ENCODE data around the gene NUMB. TPM values are rescaled to one million over a fixed set of nuclear protein-coding genes. Genes with fewer than 3 reads are reported as not detected.

Gene NUMB
- total and polyA plus RNA-seq, 4 donors: 39.4 to 100 (median 87.8) TPM

GRCh38 chr14:73467800-73468199 lies 9.5 kb upstream of the NUMB start:
- TF ChIP-seq CTCF (IDR thresholded peaks at IDR 0.05; ENCODE audit: control extremely low read depth, extremely low read depth): no peak
- no peak overlapping the region for H3K4me3 ChIP-seq
- H3K36me3 ChIP-seq (ENCODE audit: control insufficient read depth in 4 of 4, insufficient read depth in 4 of 4, low read length in 4 of 4): no peaks in the 10 kb centered on the region
- H3K9me3 ChIP-seq (ENCODE audit: control insufficient read depth in 4 of 4, insufficient read depth in 3 of 4, low read length in 3 of 4): no peaks in the 10 kb centered on the region
- H3K27me3 ChIP-seq (ENCODE audit: control insufficient read depth in 3 of 3, insufficient read depth in 3 of 3, low read length in 2 of 3): no peaks in the 10 kb centered on the region
- H3K4me1 ChIP-seq (ENCODE audit: control insufficient read depth in 5 of 5, insufficient read depth in 5 of 5, low read length in 5 of 5): peaks cover 0 to 8% (median 6%) of the 10 kb centered on the region in 5 donors
- H3K27ac ChIP-seq (ENCODE audit: low read depth in 1 of 2, low read length in 1 of 2): peak overlapping the region in 1 of 2 donors; percentile 26
- no peak overlapping the region for H3K9ac ChIP-seq (ENCODE audit: insufficient read depth in 1 of 2, low read length in 2 of 2)
- WGBS, 2 donors: 74 to 84% methylated on average over 4 of the region's 4 CpGs
- no peak for ATAC-seq (ENCODE audit: insufficient read depth, low FRiP score)
- peak; percentile 16 to 54 (median 44) for DNase-seq

GRCh38 chr14:73467377-73467776 lies 9.0 kb upstream of the NUMB start:
- Histone ChIP-seq H3K27me3 (ENCODE audit: control insufficient read depth in 3 of 3, insufficient read depth in 3 of 3, low read length in 2 of 3) (no peaks in the 10 kb centered on the region), H3K9ac (ENCODE audit: insufficient read depth in 1 of 2, low read length in 2 of 2) (no peak overlapping the region), H3K4me3 (no peak overlapping the region), H3K36me3 (ENCODE audit: control insufficient read depth in 4 of 4, insufficient read depth in 4 of 4, low read length in 4 of 4) (no peaks in the 10 kb centered on the region), H3K27ac (ENCODE audit: low read depth in 1 of 2, low read length in 1 of 2) (peak overlapping the region in 1 of 2 donors; percentile 26), H3K9me3 (ENCODE audit: control insufficient read depth in 4 of 4, insufficient read depth in 3 of 4, low read length in 3 of 4) (no peaks in the 10 kb centered on the region), H3K4me1 (ENCODE audit: control insufficient read depth in 5 of 5, insufficient read depth in 5 of 5, low read length in 5 of 5) (peaks cover 0 to 12% (median 9%) of the 10 kb centered on the region in 5 donors)
- ATAC-seq (ENCODE audit: insufficient read depth, low FRiP score): no peak
- 46 to 69% methylated on average over 5 of the region's 5 CpGs for WGBS, 2 donors
- DNase-seq: no peak
- TF ChIP-seq CTCF (IDR thresholded peaks at IDR 0.05; ENCODE audit: control extremely low read depth, extremely low read depth): no peak

- Histone ChIP-seq H3K4me1 (ENCODE audit: control insufficient read depth in 5 of 5, insufficient read depth in 5 of 5, low read length in 5 of 5) (peaks cover 5 to 17% (median 14%) of the 10 kb centered on the region in 5 donors), H3K36me3 (ENCODE audit: control insufficient read depth in 4 of 4, insufficient read depth in 4 of 4, low read length in 4 of 4) (no peaks in the 10 kb centered on the region), H3K27ac (ENCODE audit: low read depth in 1 of 2, low read length in 1 of 2) (peak overlapping the region in 1 of 2 donors; percentile 42), H3K9ac (ENCODE audit: insufficient read depth in 1 of 2, low read length in 2 of 2) (no peak overlapping the region), H3K4me3 (no peak overlapping the region), H3K27me3 (ENCODE audit: control insufficient read depth in 3 of 3, insufficient read depth in 3 of 3, low read length in 2 of 3) (no peaks in the 10 kb centered on the region), H3K9me3 (ENCODE audit: control insufficient read depth in 4 of 4, insufficient read depth in 3 of 4, low read length in 3 of 4) (no peaks in the 10 kb centered on the region)
- TF ChIP-seq CTCF (IDR thresholded peaks at IDR 0.05; ENCODE audit: control extremely low read depth, extremely low read depth): no peak
- ATAC-seq (ENCODE audit: insufficient read depth, low FRiP score): no peak
- 85 to 93% methylated on average over 4 of the region's 4 CpGs for WGBS, 2 donors
- DNase-seq: no peak
Measured at GRCh38 chr14:73466861-73467260, 8.5 kb upstream of the NUMB start.
